ENCODE data around the gene ALDH6A1.

Gene ALDH6A1

DNA sequence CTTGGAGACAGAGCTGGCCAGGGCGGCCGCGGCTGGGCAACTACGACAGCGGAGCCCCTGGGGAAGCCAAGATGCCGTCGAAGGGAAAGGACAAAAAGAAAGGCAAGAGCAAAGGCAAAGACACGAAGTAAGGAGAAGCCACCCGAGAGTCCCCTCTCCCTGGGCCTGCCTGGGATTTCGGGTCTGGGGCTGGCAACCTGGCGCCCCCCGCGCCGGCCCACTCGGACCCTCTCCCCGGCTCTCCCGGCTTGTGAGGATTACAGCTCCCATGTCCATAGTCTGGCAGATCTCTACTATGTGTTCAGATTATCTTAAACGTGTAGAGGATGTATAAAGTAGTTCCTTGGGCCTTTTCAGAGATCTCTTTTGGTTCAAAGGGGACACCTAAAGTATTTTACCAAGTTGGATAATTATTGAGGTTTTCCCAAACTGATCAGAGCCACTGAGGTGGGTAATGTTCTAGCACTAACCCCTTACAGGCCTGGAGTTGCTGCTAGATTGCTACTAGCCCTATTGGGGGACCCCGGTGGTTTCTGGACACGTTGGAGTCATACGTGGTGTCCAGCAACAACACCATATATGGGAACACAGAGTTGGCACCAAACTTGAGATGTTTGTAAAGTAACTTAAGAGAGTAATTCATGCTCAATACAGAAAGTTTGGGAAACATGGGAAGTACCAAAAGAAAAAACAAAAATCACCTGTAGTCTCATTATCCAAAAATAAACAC, 64.7 kb downstream of the ALDH6A1 start:
- no peak for DNase-seq (ENCODE audit: low read depth in 1 of 2, low spot score in 1 of 2)
- no peak for TF ChIP-seq POLR2AphosphoS5 (IDR thresholded peaks at IDR 0.05; ENCODE audit: low read depth)
- no peak for TF ChIP-seq GABPA (IDR thresholded peaks at IDR 0.05; ENCODE audit: low read depth)
- TF ChIP-seq, protein P1, sequence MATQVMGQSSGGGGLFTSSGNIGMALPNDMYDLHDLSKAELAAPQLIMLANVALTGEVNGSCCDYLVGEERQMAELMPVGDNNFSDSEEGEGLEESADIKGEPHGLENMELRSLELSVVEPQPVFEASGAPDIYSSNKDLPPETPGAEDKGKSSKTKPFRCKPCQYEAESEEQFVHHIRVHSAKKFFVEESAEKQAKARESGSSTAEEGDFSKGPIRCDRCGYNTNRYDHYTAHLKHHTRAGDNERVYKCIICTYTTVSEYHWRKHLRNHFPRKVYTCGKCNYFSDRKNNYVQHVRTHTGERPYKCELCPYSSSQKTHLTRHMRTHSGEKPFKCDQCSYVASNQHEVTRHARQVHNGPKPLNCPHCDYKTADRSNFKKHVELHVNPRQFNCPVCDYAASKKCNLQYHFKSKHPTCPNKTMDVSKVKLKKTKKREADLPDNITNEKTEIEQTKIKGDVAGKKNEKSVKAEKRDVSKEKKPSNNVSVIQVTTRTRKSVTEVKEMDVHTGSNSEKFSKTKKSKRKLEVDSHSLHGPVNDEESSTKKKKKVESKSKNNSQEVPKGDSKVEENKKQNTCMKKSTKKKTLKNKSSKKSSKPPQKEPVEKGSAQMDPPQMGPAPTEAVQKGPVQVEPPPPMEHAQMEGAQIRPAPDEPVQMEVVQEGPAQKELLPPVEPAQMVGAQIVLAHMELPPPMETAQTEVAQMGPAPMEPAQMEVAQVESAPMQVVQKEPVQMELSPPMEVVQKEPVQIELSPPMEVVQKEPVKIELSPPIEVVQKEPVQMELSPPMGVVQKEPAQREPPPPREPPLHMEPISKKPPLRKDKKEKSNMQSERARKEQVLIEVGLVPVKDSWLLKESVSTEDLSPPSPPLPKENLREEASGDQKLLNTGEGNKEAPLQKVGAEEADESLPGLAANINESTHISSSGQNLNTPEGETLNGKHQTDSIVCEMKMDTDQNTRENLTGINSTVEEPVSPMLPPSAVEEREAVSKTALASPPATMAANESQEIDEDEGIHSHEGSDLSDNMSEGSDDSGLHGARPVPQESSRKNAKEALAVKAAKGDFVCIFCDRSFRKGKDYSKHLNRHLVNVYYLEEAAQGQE (IDR thresholded peaks at IDR 0.05; ENCODE audit: insufficient replicate concordance, low read depth), result no peak
- TF ChIP-seq SPI1 (IDR thresholded peaks at IDR 0.05; ENCODE audit: borderline replicate concordance, low read depth), result no peak
- TF ChIP-seq CTCF (IDR thresholded peaks at IDR 0.05; ENCODE audit: insufficient read depth, low read length), result no peak
- Histone ChIP-seq H3K27ac (replicated peaks) (0 out of 2 replicates have a peak overlapping the region, but pooled peaks have one; percentile 38), H3K27me3 (ENCODE audit: insufficient read depth, poor library complexity, severe bottlenecking) (no peaks in the 10 kb centered on the region), H3K4me3 (replicated peaks; ENCODE audit: insufficient read depth, low read length) (peak overlapping the region; percentile 66)

DNA sequence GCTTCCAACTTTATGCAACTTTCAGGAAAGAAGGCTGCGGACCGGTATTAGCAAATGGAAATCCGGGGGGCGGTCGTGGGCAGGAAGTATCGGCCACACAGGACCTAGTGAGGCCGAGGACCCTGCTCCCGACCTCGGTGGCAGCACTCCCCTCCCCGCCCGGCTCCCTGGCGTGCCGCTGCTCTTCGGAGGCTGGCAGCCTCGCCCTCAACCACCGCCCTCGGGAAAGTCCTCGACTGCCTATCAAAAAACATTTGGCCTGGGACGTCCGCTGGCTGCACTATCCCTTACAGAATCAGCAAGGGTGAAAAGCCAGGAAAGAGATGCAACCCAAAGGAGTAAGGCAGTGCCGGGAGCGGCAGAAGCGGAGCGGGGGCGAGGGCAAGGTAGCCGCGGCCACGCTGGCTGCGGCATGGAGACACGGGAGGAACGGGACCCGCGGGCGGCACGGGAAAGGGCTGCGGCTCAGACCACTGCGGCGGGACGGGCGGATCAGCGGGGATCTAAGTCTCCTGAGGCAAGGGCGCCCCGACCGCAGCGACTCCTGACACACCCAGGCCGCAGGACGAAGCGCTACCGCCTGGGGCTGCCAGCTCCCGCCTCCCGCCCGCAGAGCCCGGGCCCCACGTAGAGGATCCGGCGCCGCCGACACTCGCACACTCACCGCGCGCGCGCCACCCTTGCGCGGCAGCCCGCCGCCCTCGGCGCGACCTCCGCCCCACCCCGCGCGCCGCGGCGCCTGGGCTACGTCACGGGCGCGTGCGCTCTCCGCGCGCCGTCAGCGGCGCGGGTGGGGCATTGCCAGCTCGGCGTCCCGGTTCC, 65.5 kb downstream of the ALDH6A1 start, which contains the start of the genes BBOF1 and ENTPD5:
TSS of gene BBOF1 (plus strand) at position 764 of the 822 bp plus-strand sequence. CDS start 130 bp downstream, outside the sequence.
TSS of gene ENTPD5 (minus strand) at position 703 of the 822 bp plus-strand sequence. CDS start 31,186 bp downstream, outside the sequence.
- peak within 1 kb of the TSS; percentile 89 for H3K27ac ChIP-seq (replicated peaks)
- peak within 1 kb of the TSS; percentile 66 for H3K4me3 ChIP-seq (replicated peaks; ENCODE audit: insufficient read depth, low read length)
- peak; percentile 36; the same call in 1 of the 2 replicates for TF ChIP-seq POLR2AphosphoS5 (IDR thresholded peaks at IDR 0.05; ENCODE audit: low read depth)
- TF ChIP-seq CTCF (IDR thresholded peaks at IDR 0.05; ENCODE audit: insufficient read depth, low read length), result no peak
- peak; percentile 49 to 54 for DNase-seq (ENCODE audit: low read depth in 1 of 2, low spot score in 1 of 2)
- H3K27me3 ChIP-seq (ENCODE audit: insufficient read depth, poor library complexity, severe bottlenecking), result no peaks in the 10 kb centered on the region

DNA sequence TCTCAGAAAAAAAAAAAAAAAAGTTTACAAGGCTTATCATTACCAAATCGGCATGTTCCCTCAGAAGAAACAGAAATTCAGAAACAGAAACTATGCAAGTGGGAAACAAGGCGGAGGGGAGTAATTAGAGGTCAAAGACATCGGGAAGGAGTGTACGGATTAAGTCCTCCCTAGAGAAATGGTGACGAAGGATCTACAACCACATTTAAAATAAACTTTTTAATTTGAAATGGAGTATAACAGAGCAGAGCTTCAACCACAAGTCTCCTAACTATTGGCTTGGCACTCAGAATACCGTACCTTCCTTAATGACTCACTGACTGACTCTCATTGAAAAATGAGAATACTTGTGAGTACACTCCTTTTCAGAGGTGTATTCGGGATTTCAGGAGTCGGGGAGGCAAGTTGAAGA, 66.1 kb downstream of the ALDH6A1 start:
- peak overlapping the region; percentile 66 for H3K4me3 ChIP-seq (replicated peaks; ENCODE audit: insufficient read depth, low read length)
- H3K27me3 ChIP-seq (ENCODE audit: insufficient read depth, poor library complexity, severe bottlenecking), result no peaks in the 10 kb centered on the region
- TF ChIP-seq, protein P1 (IDR thresholded peaks at IDR 0.05; ENCODE audit: insufficient replicate concordance, low read depth), result no peak
- no peak for TF ChIP-seq GABPA (IDR thresholded peaks at IDR 0.05; ENCODE audit: low read depth)
- no peak for TF ChIP-seq CTCF (IDR thresholded peaks at IDR 0.05; ENCODE audit: insufficient read depth, low read length)
- TF ChIP-seq SPI1 (IDR thresholded peaks at IDR 0.05; ENCODE audit: borderline replicate concordance, low read depth), result no peak
- no peak for TF ChIP-seq POLR2AphosphoS5 (IDR thresholded peaks at IDR 0.05; ENCODE audit: low read depth)
- DNase-seq (ENCODE audit: low read depth in 1 of 2, low spot score in 1 of 2), result no peak
- H3K27ac ChIP-seq (replicated peaks), result peak overlapping the region; percentile 89
